A549 (cell line): ENCODE results near the gene RSRC1. TPM values are rescaled to one million over a fixed set of nuclear protein-coding genes. Genes with fewer than 3 reads are reported as not detected.

ENCODE experiments used
- ATAC-seq, 2 experiments: fragments of 200-7000 bp in 1 of 2; fragments of >200 bp in 1 of 2; cut with Nextera tagmentation in 1 of 2; cut with Tn5 transposase in 1 of 2; 3 replicates each; pipeline versions ENCODE4 v1.8.0 to v1.9.1; 2018 to 2020; ENCODE audit warnings: mild to moderate bottlenecking in 1 of 2, moderate library complexity in 1 of 2
- CTCF ChIA-PET: fragments of 300-600 bp; sonication (Branson Sonifier 250); formaldehyde crosslinking; extraction: SDS; loops from one replicate; lab custom pipeline; 2021; ENCODE audit warnings: antibody characterized with exemption, inconsistent platforms; lab: Yijun Ruan, JAX
- POLR2A ChIA-PET: fragments of 350-600 bp; formaldehyde crosslinking; extraction: SDS; loops from one replicate; lab custom pipeline; 2021; ENCODE audit warnings: antibody characterized with exemption, inconsistent platforms; lab: Yijun Ruan, JAX
- DNase-seq, 2 experiments: peaks; one replicate each; pipeline versions ENCODE4 v3.0.0 to v3.0.0-alpha.2; 2011 to 2016; ENCODE audit warnings: low read depth in 1 of 2, low spot score in 1 of 2
- FAIRE-seq: peaks from 2 replicates; lab custom pipeline; 2011; peaks lifted over from hg19 to GRCh38; lab: Jason Lieb, UNC
- H3K27ac ChIP-seq, 2 experiments: fragments of >200 bp; sonication (Bioruptor Twin); formaldehyde crosslinking; 3 replicates each; pipeline ENCODE4 v1.5.1; 2016 to 2017
- H3K4me1 ChIP-seq: fragments of >200 bp; sonication (Bioruptor Twin); formaldehyde crosslinking; 3 replicates; pipeline ENCODE4 v1.6.1; 2016
- H3K4me2 ChIP-seq: fragments of >200 bp; sonication (Bioruptor Twin); formaldehyde crosslinking; 3 replicates; pipeline ENCODE4 v1.6.1; 2016
- H3K4me3 ChIP-seq: fragments of >200 bp; sonication (Bioruptor Twin); formaldehyde crosslinking; 3 replicates; pipeline ENCODE4 v1.5.1; 2016
- H3K9me3 ChIP-seq: fragments of >200 bp; sonication (Bioruptor Twin); formaldehyde crosslinking; 3 replicates; pipeline ENCODE4 v1.6.1; 2016
- E2F6 ChIP-seq: IDR thresholded peaks from 2 replicates; pipeline ENCODE4 v1.6.1; 2012; ENCODE audit warnings: low read depth, borderline replicate concordance
- ESRRA ChIP-seq: fragments of 150-350 bp; IDR thresholded peaks from 2 replicates; pipeline ENCODE4 v1.6.1; 2014; ENCODE audit warnings: mild to moderate bottlenecking, low read length, borderline replicate concordance
- FOXS1 ChIP-seq: fragments of 250-450 bp; sonication (Bioruptor Pico); IDR thresholded peaks from 2 replicates; pipeline ENCODE4 v1.5.0; 2020; ENCODE audit warnings: mild to moderate bottlenecking, moderate library complexity
- GATA3 ChIP-seq: IDR thresholded peaks from 2 replicates; pipeline ENCODE4 v1.6.1; 2012; ENCODE audit warnings: borderline replicate concordance
- HEYL ChIP-seq: fragments of 250-450 bp; sonication (Bioruptor Pico); IDR thresholded peaks from 2 replicates; pipeline ENCODE4 v1.8.0; 2021; ENCODE audit warnings: mild to moderate bottlenecking, moderate library complexity
- HOXB5 ChIP-seq: fragments of 250-450 bp; sonication (Bioruptor Pico); IDR thresholded peaks from 2 replicates; pipeline ENCODE4 v1.5.0; 2020; ENCODE audit warnings: mild to moderate bottlenecking, moderate library complexity
- JUNB ChIP-seq: fragments of >200 bp; sonication (Bioruptor Twin); formaldehyde crosslinking; IDR thresholded peaks from 2 replicates; pipeline ENCODE4 v1.6.1; 2016
- MAFK ChIP-seq: fragments of 450-650 bp; IDR thresholded peaks from 2 replicates; pipeline ENCODE4 v1.6.1; 2014; ENCODE audit not compliant: partially characterized antibody
- MAZ ChIP-seq: fragments of 150-350 bp; IDR thresholded peaks from 2 replicates; pipeline ENCODE4 v1.6.1; 2014; ENCODE audit warnings: antibody characterized with exemption, low read depth, low read length, borderline replicate concordance
- NFE2L2 ChIP-seq: fragments of 150-350 bp; conservative IDR thresholded peaks from 2 replicates; pipeline ENCODE4 v1.6.1; 2014; ENCODE audit warnings: low read length
- NR3C1 ChIP-seq: fragments of >200 bp; sonication (Bioruptor Twin); formaldehyde crosslinking; IDR thresholded peaks from 3 replicates; pipeline ENCODE4 v1.6.1; 2017
- POLR2AphosphoS2 ChIP-seq: conservative IDR thresholded peaks from 2 replicates; pipeline ENCODE4 v1.6.1; 2012; ENCODE audit warnings: low read length, improper control_type of control experiment, inconsistent platforms
- RAD21 ChIP-seq, 2 experiments: fragments of >200 bp in 1 of 2; sonication (Bioruptor Twin) in 1 of 2; formaldehyde crosslinking in 1 of 2; IDR thresholded peaks in 1 of 2; conservative IDR thresholded peaks in 1 of 2; 2 replicates in 1 of 2; 3 replicates in 1 of 2; pipeline ENCODE4 v1.6.1; 2012 to 2018; ENCODE audit warnings: inconsistent platforms in 1 of 2
- RCOR1 ChIP-seq: fragments of 150-350 bp; IDR thresholded peaks from 2 replicates; pipeline ENCODE4 v1.6.1; 2014; ENCODE audit warnings: antibody characterized with exemption, low read length, low read depth
- REST ChIP-seq: fragments of 200-600 bp; sonication (generic); IDR thresholded peaks from 2 replicates; pipeline ENCODE4 v1.6.1; 2016; ENCODE audit warnings: antibody characterized with exemption, mild to moderate bottlenecking, moderate library complexity
- SMC3 ChIP-seq: fragments of >200 bp; sonication (Bioruptor Twin); formaldehyde crosslinking; IDR thresholded peaks from 3 replicates; pipeline ENCODE4 v1.6.1; 2018; ENCODE audit warnings: inconsistent platforms
- SREBF2 ChIP-seq: fragments of 450-650 bp; IDR thresholded peaks from 2 replicates; pipeline ENCODE4 v1.6.1; 2014; ENCODE audit warnings: mild to moderate bottlenecking, moderate library complexity
- USF2 ChIP-seq: fragments of 450-650 bp; IDR thresholded peaks from 2 replicates; pipeline ENCODE4 v1.6.1; 2014; ENCODE audit warnings: antibody characterized with exemption
- ZFP36 ChIP-seq: fragments of 450-650 bp; IDR thresholded peaks from 2 replicates; pipeline ENCODE4 v1.6.1; 2014; ENCODE audit warnings: borderline replicate concordance; ENCODE audit not compliant: partially characterized antibody
- WGBS: methylation state at CpG from one replicate; pipeline ENCODE4 v1.1.6; 2017; ENCODE audit errors: missing lambda C conversion rate; 5-methylcytosine and 5-hydroxymethylcytosine counted together
- polyA plus RNA-seq, 4 experiments: library from polyadenylated mRNA; depleted of rRNA in 3 of 4; stranded (reverse); fragments of >200 nt; fragmentation: RNase III in 1 of 4; extraction: RNeasy Plus Mini Kit Qiagen cat#74134 plus additional on column Dnase treatment in 1 of 4; gene quantifications; 2 replicates in 3 of 4; 3 replicates in 1 of 4; pipeline ENCODE4 v1.2.3, GENCODE V29; 2011 to 2017
- TF ChIP-seq, protein P1 (sequence below): IDR thresholded peaks from 2 replicates; pipeline ENCODE4 v1.6.1; 2012
- TF ChIP-seq, protein P2 (sequence below): fragments of 250-450 bp; sonication (Bioruptor Pico); IDR thresholded peaks from 2 replicates; pipeline ENCODE4 v1.5.0; 2021; ENCODE audit warnings: mild to moderate bottlenecking, moderate library complexity, borderline replicate concordance
- TF ChIP-seq, protein P3 (sequence below): IDR thresholded peaks from 2 replicates; pipeline ENCODE4 v1.6.1; 2012

Gene RSRC1
- polyA plus RNA-seq, 2 of the 4 experiments (the other 2 are of a cell fraction): 17.5 to 52.2 TPM

- DNase-seq (no peak), ATAC-seq (no peak), FAIRE-seq (no peak)
- Histone ChIP-seq H3K4me3 (no peak overlapping the region), H3K27ac (no peak overlapping the region), H3K4me1 (peaks cover 8% of the 10 kb centered on the region; the same call in 1 of the 3 replicates), H3K4me2 (no peak overlapping the region), H3K9me3 (no peaks in the 10 kb centered on the region)
- ChIA-PET POLR2A (no interaction called here), CTCF (no interaction called here)
- no peak for TF ChIP-seq MAZ
- TF ChIP-seq ZFP36: no peak
- no peak for TF ChIP-seq NR3C1
- no peak for TF ChIP-seq HOXB5
- no peak for TF ChIP-seq HEYL (CRISPR knock-in tag)
These were observed 337.5 kb downstream of the RSRC1 start for GRCh38 chr3:158447408-158447807.

DNA sequence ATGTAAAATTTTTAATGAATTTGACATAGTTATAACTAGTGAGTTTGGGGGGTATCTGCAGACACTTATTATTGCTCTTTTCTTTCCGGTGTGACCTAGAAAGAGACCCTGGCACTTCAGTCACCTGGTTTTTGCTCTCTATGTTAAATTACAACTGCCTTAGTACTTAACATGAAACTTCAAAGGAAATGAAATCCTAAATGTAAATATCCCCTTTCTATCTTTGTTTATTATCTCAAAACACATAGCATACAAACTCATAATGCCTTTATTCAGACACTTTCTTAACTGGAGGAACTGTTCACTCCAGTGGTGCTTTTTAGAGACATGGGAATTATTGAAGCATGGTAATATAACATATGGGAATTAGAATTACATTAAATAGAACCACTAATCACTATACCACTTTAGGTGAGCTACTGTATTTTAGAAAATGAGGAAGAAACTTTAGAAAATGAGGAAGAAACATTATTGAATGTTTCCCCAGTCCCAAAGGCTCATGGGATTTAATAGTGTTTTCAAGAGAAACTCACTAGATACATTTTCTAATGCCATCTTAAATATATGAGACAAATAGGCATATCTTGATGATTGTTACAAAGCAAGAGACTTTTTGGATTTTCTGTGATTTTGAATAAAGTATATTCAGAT is 341.6 kb downstream of the RSRC1 start:
- Histone ChIP-seq H3K4me3 (no peak overlapping the region), H3K4me2 (no peak overlapping the region), H3K9me3 (no peaks in the 10 kb centered on the region), H3K27ac (no peak overlapping the region), H3K4me1 (peaks cover 8% of the 10 kb centered on the region; the same call in 1 of the 3 replicates)
- DNase-seq (no peak), FAIRE-seq (no peak), ATAC-seq (no peak)
- CTCF ChIA-PET: interaction anchor here (1.0 kb wide), 1 partner anchor 17 kb away, joined by 3 read pairs; no protein-coding TSS in a partner anchor
- WGBS: 89% methylated on average over 1 of the region's 1 CpG
- TF ChIP-seq POLR2AphosphoS2 (no peak), RAD21 (conservative IDR thresholded peaks at IDR 0.05 in 1 of 2, IDR thresholded peaks at IDR 0.05 in 1 of 2) (no peak), ESRRA (no peak), USF2 (no peak), NR3C1 (no peak), E2F6 (no peak)
- TF ChIP-seq, protein P1, sequence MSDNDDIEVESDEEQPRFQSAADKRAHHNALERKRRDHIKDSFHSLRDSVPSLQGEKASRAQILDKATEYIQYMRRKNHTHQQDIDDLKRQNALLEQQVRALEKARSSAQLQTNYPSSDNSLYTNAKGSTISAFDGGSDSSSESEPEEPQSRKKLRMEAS: no peak
- POLR2A ChIA-PET: no interaction called here

GRCh38 chr3:158452334-158452733 is 342.4 kb downstream of the RSRC1 start:
- ATAC-seq (no peak), DNase-seq (no peak), FAIRE-seq (peak; percentile 95)
- Histone ChIP-seq H3K4me3 (no peak overlapping the region), H3K9me3 (no peaks in the 10 kb centered on the region), H3K4me2 (no peak overlapping the region), H3K27ac (no peak overlapping the region), H3K4me1 (peaks cover 2% of the 10 kb centered on the region; the same call in 1 of the 3 replicates)
- CTCF ChIA-PET: no interaction called here
- TF ChIP-seq SREBF2: no peak
- TF ChIP-seq SMC3: no peak
- TF ChIP-seq RCOR1: no peak
- TF ChIP-seq, protein P1: no peak
- TF ChIP-seq RAD21 (conservative IDR thresholded peaks at IDR 0.05 in 1 of 2, IDR thresholded peaks at IDR 0.05 in 1 of 2): no peak
- TF ChIP-seq GATA3: no peak
- POLR2A ChIA-PET: no interaction called here

- 87% methylated on average over 2 of the region's 2 CpGs for WGBS
- ATAC-seq (no peak), FAIRE-seq (no peak), DNase-seq (no peak)
- Histone ChIP-seq H3K27ac (no peak overlapping the region), H3K4me1 (no peaks in the 10 kb centered on the region; the same call in 2 of the 3 replicates), H3K4me2 (no peak overlapping the region), H3K9me3 (no peaks in the 10 kb centered on the region), H3K4me3 (no peak overlapping the region)
- ChIA-PET POLR2A (no interaction called here), CTCF (no interaction called here)
- TF ChIP-seq JUNB (no peak), REST (no peak), RCOR1 (no peak), POLR2AphosphoS2 (no peak), FOXS1 (CRISPR knock-in tag) (no peak), MAFK (no peak), NFE2L2 (no peak)
- TF ChIP-seq, protein P2, sequence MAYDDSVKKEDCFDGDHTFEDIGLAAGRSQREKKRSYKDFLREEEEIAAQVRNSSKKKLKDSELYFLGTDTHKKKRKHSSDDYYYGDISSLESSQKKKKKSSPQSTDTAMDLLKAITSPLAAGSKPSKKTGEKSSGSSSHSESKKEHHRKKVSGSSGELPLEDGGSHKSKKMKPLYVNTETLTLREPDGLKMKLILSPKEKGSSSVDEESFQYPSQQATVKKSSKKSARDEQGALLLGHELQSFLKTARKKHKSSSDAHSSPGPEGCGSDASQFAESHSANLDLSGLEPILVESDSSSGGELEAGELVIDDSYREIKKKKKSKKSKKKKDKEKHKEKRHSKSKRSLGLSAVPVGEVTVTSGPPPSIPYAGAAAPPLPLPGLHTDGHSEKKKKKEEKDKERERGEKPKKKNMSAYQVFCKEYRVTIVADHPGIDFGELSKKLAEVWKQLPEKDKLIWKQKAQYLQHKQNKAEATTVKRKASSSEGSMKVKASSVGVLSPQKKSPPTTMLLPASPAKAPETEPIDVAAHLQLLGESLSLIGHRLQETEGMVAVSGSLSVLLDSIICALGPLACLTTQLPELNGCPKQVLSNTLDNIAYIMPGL (CRISPR knock-in tag): no peak
- TF ChIP-seq, protein P3, sequence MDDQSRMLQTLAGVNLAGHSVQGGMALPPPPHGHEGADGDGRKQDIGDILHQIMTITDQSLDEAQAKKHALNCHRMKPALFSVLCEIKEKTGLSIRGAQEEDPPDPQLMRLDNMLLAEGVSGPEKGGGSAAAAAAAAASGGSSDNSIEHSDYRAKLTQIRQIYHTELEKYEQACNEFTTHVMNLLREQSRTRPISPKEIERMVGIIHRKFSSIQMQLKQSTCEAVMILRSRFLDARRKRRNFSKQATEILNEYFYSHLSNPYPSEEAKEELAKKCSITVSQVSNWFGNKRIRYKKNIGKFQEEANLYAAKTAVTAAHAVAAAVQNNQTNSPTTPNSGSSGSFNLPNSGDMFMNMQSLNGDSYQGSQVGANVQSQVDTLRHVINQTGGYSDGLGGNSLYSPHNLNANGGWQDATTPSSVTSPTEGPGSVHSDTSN: no peak
These were observed 343.1 kb downstream of the RSRC1 start for GRCh38 chr3:158453004-158453403.
